ENCODE measurements around the gene JARID2. TPM values are rescaled to one million over a fixed set of nuclear protein-coding genes. Genes with fewer than 3 reads are reported as not detected.
A peak's percentile ranks its signal among the peaks of the same experiment; 100 is the strongest.

JARID2 gene
- total and polyA plus RNA-seq, 9 of the 15 experiments (the other 6 are each of a cell fraction or from before 2014, with no cell fraction given), result 5.0 to 29.0 (median 15.6) TPM

DNA sequence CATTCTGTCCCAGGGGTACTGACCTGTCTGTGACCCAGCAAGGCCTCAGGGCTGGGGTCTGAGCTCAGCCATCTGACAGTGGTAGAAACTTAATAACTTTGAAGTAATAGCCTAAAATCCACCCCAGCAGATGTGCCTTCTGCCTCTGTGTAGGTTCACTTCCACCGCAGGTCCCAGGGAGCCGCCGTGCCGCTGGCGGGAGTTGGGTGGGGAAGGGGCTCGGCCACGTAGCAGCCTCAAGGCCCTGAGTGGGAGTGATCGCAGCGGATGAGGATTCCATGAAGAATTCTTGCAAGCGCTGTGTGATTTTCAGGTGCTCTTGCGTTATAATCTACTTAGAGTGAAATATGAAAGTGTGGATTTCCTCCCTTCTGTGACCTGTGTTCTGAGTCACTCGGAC is 253.3 kb downstream of the JARID2 start:
- DNase-seq (ENCODE audit: extremely low read depth in 1 of 4, low spot score in 3 of 4) (no peak), ATAC-seq (no peak), FAIRE-seq (no peak)
- Histone ChIP-seq H3K79me2 (ENCODE audit: control insufficient read depth, insufficient read depth, low read length) (no peaks in the 10 kb centered on the region), H3K9me1 (ENCODE audit: control insufficient read depth, insufficient read depth, low read length) (no peaks in the 10 kb centered on the region), H3K27me3 (ENCODE audit: control insufficient read depth in 2 of 2, insufficient read depth in 2 of 2, low read length in 2 of 2) (no peaks in the 10 kb centered on the region), H3K27ac (ENCODE audit: extremely low read depth, low read depth, low read length) (no peak overlapping the region), H3K9me3 (replicated peaks; ENCODE audit: control insufficient read depth, insufficient read depth, low read depth, low read length) (no peaks in the 10 kb centered on the region), H4K20me1 (replicated peaks; ENCODE audit: control insufficient read depth, insufficient read depth, low read length) (no peaks in the 10 kb centered on the region), H3K4me3 (no peak overlapping the region), H3K4me2 (ENCODE audit: insufficient read depth, low read length) (no peak overlapping the region), H3K9ac (ENCODE audit: insufficient read depth in 1 of 2, low read depth in 2 of 2, low read length in 2 of 2) (no peak overlapping the region), H3K36me3 (ENCODE audit: control insufficient read depth, insufficient read depth, low read length) (peaks cover 77% of the 10 kb centered on the region), H2AFZ (ENCODE audit: low read depth, low read length) (no peak overlapping the region), H3K4me1 (replicated peaks in 1 of 2; ENCODE audit: control insufficient read depth in 2 of 2, insufficient read depth in 2 of 2, low read length in 2 of 2) (peaks cover 0 to 8% of the 10 kb centered on the region in 2 experiments; a peak in 3 of 5 replicates)
- intact Hi-C loops (cut with micrococcal nuclease), result no loop called here
- no TSS peak for BruUV-seq (replicated peaks)
- 95% methylated on average over 12 of the region's 12 CpGs for WGBS (ENCODE audit: insufficient coverage, low coverage, missing lambda C conversion rate)
- POLR2A ChIA-PET, result no interaction called here
- in situ Hi-C loops (cut with MboI), result no loop called here
- TF ChIP-seq, protein P1, sequence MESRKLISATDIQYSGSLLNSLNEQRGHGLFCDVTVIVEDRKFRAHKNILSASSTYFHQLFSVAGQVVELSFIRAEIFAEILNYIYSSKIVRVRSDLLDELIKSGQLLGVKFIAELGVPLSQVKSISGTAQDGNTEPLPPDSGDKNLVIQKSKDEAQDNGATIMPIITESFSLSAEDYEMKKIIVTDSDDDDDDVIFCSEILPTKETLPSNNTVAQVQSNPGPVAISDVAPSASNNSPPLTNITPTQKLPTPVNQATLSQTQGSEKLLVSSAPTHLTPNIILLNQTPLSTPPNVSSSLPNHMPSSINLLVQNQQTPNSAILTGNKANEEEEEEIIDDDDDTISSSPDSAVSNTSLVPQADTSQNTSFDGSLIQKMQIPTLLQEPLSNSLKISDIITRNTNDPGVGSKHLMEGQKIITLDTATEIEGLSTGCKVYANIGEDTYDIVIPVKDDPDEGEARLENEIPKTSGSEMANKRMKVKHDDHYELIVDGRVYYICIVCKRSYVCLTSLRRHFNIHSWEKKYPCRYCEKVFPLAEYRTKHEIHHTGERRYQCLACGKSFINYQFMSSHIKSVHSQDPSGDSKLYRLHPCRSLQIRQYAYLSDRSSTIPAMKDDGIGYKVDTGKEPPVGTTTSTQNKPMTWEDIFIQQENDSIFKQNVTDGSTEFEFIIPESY (CRISPR knock-in tag; IDR thresholded peaks at IDR 0.05), result peak; percentile 58; the same call in 1 of the 2 replicates
- peak; percentile 41 for TF ChIP-seq RBM22 (IDR thresholded peaks at IDR 0.05; ENCODE audit: low read depth, low read length, poor library complexity, severe bottlenecking)
- TF ChIP-seq, protein P2, sequence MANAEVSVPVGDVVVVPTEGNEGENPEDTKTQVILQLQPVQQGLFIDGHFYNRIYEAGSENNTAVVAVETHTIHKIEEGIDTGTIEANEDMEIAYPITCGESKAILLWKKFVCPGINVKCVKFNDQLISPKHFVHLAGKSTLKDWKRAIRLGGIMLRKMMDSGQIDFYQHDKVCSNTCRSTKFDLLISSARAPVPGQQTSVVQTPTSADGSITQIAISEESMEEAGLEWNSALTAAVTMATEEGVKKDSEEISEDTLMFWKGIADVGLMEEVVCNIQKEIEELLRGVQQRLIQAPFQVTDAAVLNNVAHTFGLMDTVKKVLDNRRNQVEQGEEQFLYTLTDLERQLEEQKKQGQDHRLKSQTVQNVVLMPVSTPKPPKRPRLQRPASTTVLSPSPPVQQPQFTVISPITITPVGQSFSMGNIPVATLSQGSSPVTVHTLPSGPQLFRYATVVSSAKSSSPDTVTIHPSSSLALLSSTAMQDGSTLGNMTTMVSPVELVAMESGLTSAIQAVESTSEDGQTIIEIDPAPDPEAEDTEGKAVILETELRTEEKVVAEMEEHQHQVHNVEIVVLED (CRISPR knock-in tag; IDR thresholded peaks at IDR 0.05), result no peak
- CTCF ChIA-PET (ENCODE audit: low intra/inter-chr PET ratio), result no interaction called here

Measured in K562 (cell line).